HepG2 (cell line): Measurements from ENCODE around the gene IKZF2.

Experiments
- CBX2 ChIP-seq, 2 experiments: fragments of 200-600 bp in 1 of 2; sonication (generic); formaldehyde crosslinking in 1 of 2; IDR thresholded peaks; 2 replicates each; pipeline versions ENCODE4 v1.7.0 to v1.8.1; 2018 to 2022; ENCODE audit warnings: low read depth in 2 of 2, low read length in 1 of 2, mild to moderate bottlenecking in 1 of 2, missing genetic modification reagents in 1 of 2
- CHD2 ChIP-seq: IDR thresholded peaks from 2 replicates; pipeline ENCODE4 v1.6.1; 2011; ENCODE audit warnings: low read depth, low read length, improper control_type of control experiment
- CTCF ChIP-seq: sonication (generic); formaldehyde crosslinking; IDR thresholded peaks from 2 replicates; pipeline ENCODE4 v1.5.0; 2020; ENCODE audit warnings: mild to moderate bottlenecking, missing genetic modification reagents, moderate library complexity
- ETV6 ChIP-seq: sonication (generic); formaldehyde crosslinking; conservative IDR thresholded peaks from 2 replicates; pipeline ENCODE4 v1.4.0; 2020; ENCODE audit warnings: missing genetic modification reagents
- HNRNPH1 ChIP-seq: fragments of 200-400 bp; formaldehyde crosslinking; optimal IDR thresholded peaks from 2 replicates; pipeline ENCODE3; 2017; ENCODE audit warnings: mild to moderate bottlenecking, low read depth, low read length
- ZNF10 ChIP-seq: sonication (generic); formaldehyde crosslinking; IDR thresholded peaks from 2 replicates; pipeline ENCODE4 v1.4.0; 2020; ENCODE audit warnings: mild to moderate bottlenecking, low read depth, missing genetic modification reagents, borderline replicate concordance
- ZSCAN12 ChIP-seq: sonication (generic); formaldehyde crosslinking; IDR thresholded peaks from 2 replicates; pipeline ENCODE4 v1.9.0; 2021; ENCODE audit warnings: mild to moderate bottlenecking, missing genetic modification reagents

GRCh38 chr2:212949786-212950185 lies 201.6 kb downstream of the IKZF2 start:
- TF ChIP-seq CTCF, result no peak
- TF ChIP-seq ZNF10, result no peak
- TF ChIP-seq CHD2, result no peak
- no peak for TF ChIP-seq CBX2 (IDR thresholded peaks at IDR 0.05; ENCODE audit: low read depth, low read length)
- no peak for TF ChIP-seq CBX2 (CRISPR knock-in tag; IDR thresholded peaks at IDR 0.05; ENCODE audit: low read depth)
- TF ChIP-seq ETV6, result no peak
- TF ChIP-seq ZSCAN12 (CRISPR knock-in tag), result no peak
- TF ChIP-seq HNRNPH1, result no peak
